GM10847 (cell line): Measurements from ENCODE around the gene MAL.

Experiments used
- POLR2A ChIP-seq: IDR thresholded peaks from 2 replicates; pipeline ENCODE4 v1.6.1; 2011; ENCODE audit not compliant: insufficient read length; ENCODE audit errors: extremely low read depth

Gene MAL

GRCh38 chr2:95046371-95047112, 21.0 kb downstream of the MAL start:
- TF ChIP-seq POLR2A: no peak

GRCh38 chr2:95047629-95048510, 22.4 kb downstream of the MAL start:
- TF ChIP-seq POLR2A: no peak

GRCh38 chr2:95048825-95049682, 23.5 kb downstream of the MAL start:
- TF ChIP-seq POLR2A: no peak

- no peak for TF ChIP-seq POLR2A
Observed at GRCh38 chr2:95049683-95049955, 24.1 kb downstream of the MAL start.

- no peak for TF ChIP-seq POLR2A
Observed at GRCh38 chr2:95049961-95050360, 24.5 kb downstream of the MAL start.

- TF ChIP-seq POLR2A: no peak
Observed at GRCh38 chr2:95050385-95051300, 25.1 kb downstream of the MAL start.

GRCh38 chr2:95051626-95052025, 26.1 kb downstream of the MAL start:
- no peak for TF ChIP-seq POLR2A

GRCh38 chr2:95052307-95052706, 26.8 kb downstream of the MAL start:
- no peak for TF ChIP-seq POLR2A

- TF ChIP-seq POLR2A: no peak
Observed at GRCh38 chr2:95052804-95053479, 27.4 kb downstream of the MAL start.

- no peak for TF ChIP-seq POLR2A
Observed at GRCh38 chr2:95053543-95053942, 28.0 kb downstream of the MAL start.

GRCh38 chr2:95054016-95054415, 28.5 kb downstream of the MAL start:
- TF ChIP-seq POLR2A: no peak

- TF ChIP-seq POLR2A: no peak
Observed at GRCh38 chr2:95055262-95055661, 29.8 kb downstream of the MAL start.

GRCh38 chr2:95056044-95056443, 30.5 kb downstream of the MAL start:
- TF ChIP-seq POLR2A: no peak
